ENCODE results near the gene BNC2. TPM values are rescaled to one million over a fixed set of nuclear protein-coding genes. Genes with fewer than 3 reads are reported as not detected.

BNC2 gene
- total RNA-seq, 4 donors from 2014 or later, result 19.0 to 53.6 (median 25.3) TPM

DNA sequence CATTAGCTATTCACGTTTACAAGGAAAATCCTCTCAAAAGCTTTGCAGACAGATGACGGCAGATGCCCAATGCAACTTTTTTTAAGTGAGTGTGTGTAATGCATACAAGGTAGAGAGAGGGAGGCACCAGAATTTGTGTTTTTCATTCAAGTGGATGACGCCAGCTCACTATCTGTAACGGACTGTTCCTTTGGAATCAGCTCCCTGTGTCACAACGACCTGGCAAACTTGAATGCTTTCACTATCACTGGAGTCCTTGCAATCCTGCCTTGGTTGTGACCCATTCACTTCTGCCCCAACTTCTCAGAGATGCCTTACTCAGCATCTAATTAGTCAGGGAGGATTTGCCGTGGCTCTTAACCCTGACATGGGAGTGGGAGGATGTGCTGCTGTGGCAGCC is 148.5 kb downstream of the BNC2 start:
- ATAC-seq (ENCODE audit: low FRiP score), result peak; percentile 72
- no peak for DNase-seq (ENCODE audit: low spot score)
- TF ChIP-seq, protein P1, sequence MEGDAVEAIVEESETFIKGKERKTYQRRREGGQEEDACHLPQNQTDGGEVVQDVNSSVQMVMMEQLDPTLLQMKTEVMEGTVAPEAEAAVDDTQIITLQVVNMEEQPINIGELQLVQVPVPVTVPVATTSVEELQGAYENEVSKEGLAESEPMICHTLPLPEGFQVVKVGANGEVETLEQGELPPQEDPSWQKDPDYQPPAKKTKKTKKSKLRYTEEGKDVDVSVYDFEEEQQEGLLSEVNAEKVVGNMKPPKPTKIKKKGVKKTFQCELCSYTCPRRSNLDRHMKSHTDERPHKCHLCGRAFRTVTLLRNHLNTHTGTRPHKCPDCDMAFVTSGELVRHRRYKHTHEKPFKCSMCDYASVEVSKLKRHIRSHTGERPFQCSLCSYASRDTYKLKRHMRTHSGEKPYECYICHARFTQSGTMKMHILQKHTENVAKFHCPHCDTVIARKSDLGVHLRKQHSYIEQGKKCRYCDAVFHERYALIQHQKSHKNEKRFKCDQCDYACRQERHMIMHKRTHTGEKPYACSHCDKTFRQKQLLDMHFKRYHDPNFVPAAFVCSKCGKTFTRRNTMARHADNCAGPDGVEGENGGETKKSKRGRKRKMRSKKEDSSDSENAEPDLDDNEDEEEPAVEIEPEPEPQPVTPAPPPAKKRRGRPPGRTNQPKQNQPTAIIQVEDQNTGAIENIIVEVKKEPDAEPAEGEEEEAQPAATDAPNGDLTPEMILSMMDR (IDR thresholded peaks at IDR 0.05), result no peak

DNA sequence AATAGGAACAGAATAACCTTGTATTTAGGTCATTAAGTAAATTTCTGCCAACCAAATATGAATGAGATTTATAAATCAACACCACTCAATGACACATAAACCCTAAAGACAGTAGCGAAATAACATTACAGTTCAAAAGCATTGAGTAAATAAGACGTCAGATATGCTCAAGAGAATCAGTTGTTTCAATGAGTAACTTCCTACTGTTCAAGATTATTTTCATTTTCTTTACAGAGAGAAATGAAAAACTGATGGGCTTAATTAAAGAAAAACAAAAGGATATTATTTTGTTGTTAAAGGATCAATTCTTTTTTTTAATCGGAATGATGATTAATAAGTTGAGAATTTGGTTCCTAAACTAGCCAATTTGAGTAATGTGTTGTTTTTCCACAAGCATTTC is 150.1 kb downstream of the BNC2 start:
- no peak for ATAC-seq (ENCODE audit: low FRiP score)
- no peak for DNase-seq (ENCODE audit: low spot score)

DNA sequence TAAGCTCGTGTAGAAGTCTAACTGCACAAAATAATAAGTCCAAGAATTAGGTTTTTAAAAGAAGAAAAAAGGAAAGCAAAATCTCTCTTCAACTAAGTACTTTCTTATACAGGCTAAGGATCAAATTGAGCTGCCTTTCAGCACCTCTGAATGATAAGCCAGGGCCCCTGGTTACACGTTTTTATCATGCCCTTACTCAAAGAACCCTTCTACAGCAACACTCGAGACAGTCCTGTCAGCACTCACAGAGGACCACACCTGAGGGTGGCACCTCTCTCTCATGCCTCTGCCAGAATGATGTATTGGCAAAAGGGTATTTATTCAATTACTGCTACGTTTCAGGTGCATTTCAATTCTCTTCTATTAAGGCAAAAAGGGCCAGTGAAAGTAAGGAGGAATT is 150.5 kb downstream of the BNC2 start:
- ATAC-seq (ENCODE audit: low FRiP score) (no peak), DNase-seq (ENCODE audit: low spot score) (no peak)
- TF ChIP-seq, protein P1 (IDR thresholded peaks at IDR 0.05), result no peak

More for the DNA sequence above, 150.1 kb downstream of the BNC2 start:
- TF ChIP-seq, protein P1 (IDR thresholded peaks at IDR 0.05), result no peak

DNA sequence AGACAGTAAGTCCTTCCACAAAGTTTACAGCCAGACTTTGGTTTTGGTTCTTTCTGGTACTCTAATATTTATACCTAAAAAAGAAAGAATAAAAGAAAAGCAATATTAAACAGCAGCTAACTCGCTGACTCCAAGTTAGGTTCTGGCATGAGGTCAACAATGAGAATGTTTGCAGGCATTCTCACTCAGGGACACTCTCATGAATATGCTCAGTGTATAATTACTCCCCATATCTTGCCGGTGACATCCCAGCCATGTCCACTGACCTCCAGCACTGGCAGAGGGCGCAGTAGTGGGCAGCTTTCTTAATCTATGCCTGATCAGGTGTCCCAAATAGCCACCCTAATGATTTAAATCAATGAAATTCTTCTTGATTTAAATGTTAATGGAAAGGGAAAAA is 151.5 kb downstream of the BNC2 start:
- ATAC-seq (ENCODE audit: low FRiP score) (no peak), DNase-seq (ENCODE audit: low spot score) (no peak)
- TF ChIP-seq, protein P1 (IDR thresholded peaks at IDR 0.05), result no peak

DNA sequence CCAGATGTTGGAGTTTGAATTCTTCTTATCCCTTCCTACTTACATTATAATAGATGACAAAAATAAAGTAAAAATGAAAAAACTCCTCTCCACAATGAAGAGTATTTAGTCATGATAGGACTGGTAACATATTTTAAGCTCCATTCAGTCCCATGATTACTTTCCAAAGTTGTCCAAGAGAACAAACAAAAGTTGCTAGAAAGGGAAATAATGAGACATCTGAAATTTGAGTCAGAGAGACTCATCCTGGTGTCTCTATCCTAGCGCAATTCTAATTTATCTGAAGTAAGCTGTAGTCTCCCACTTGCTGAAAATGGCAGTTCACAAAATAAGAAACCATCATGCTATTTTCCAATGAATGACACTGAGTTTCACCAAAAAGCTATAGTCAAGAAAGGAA is 152.2 kb downstream of the BNC2 start:
- TF ChIP-seq, protein P1 (IDR thresholded peaks at IDR 0.05), result no peak
- no peak for ATAC-seq (ENCODE audit: low FRiP score)
- no peak for DNase-seq (ENCODE audit: low spot score)

DNA sequence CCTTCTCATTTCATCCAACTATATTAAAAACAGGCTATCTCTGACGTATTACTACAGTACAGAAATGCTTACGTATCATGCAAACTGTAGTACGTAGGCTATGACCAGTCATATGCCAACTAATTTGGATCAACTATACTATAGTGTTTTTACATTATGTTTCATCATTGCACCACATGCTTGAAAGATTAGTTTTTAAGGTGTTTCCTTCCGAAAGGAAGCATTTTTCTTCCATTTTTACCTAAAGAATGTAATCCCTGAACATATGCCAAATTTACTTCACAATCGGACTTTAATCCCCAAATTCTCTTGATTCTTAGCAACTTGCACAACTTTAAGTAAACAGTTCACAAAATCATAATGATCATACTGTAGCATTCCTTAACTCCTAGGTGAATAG is 153.9 kb downstream of the BNC2 start:
- ATAC-seq (ENCODE audit: low FRiP score) (no peak), DNase-seq (ENCODE audit: low spot score) (no peak)
- TF ChIP-seq, protein P1 (IDR thresholded peaks at IDR 0.05), result no peak

DNA sequence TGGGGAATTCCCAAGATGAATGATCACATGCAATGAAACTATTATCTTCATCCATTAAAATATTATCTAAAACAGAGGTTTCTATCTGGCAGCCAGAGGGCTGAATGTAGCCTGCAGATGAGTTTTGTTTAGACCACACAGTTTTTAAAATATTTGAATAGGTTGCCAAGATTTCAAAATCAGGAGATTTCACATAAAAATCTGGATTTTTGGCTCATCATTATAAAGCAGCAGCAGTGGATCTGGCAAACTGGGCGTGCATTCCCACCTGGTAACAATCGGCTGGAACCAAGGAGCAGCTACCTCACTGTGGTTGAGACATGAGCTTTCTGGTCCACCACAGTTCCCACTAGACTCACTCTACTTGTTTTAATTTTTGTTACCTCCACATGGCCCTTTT is 155.1 kb downstream of the BNC2 start:
- DNase-seq (ENCODE audit: low spot score) (no peak), ATAC-seq (ENCODE audit: low FRiP score) (peak; percentile 73)
- TF ChIP-seq, protein P1 (IDR thresholded peaks at IDR 0.05), result no peak
